ENCODE results near the gene PEG3.

Gene PEG3

GRCh38 chr19:56811480-56811879 is 29.0 kb downstream of the PEG3 start:
- no peak for FAIRE-seq
- DNase-seq (ENCODE audit: insufficient read length, low spot score) = no peak

GRCh38 chr19:56810260-56810659 is 30.3 kb downstream of the PEG3 start:
- no peak for DNase-seq (ENCODE audit: insufficient read length, low spot score)
- no peak for FAIRE-seq

DNA sequence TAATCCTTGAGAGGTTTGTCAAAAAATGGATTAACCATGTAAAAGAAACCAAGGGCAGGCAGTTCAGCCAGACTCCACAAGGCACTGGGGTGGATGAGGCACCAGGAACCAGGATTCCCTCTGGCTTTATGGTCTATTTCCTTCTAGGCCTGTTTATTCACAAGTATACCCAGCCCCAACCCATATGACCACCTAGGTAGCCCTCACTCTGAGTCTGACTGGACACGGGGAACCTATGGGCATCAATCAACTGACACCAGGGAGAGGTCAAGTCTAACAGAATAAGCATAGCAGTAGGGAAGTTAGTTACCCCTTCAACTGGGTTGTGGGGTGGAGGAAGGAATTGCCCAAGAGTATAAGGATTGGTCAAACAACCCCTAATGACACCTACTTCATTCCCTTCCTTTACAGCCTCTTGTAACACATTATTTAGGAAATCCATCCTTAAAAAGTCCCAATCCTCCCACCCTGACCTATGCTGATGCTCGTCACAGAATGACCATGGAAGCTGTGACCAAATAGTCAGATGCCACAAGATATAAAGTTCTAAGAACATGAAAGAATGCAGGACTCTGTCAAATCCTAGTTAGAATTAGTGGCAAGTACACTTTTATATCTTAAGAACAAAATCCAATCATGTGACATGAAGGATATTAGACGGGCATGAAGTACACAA is 31.7 kb downstream of the PEG3 start:
- FAIRE-seq = no peak
- DNase-seq (ENCODE audit: insufficient read length, low spot score) = no peak

DNA sequence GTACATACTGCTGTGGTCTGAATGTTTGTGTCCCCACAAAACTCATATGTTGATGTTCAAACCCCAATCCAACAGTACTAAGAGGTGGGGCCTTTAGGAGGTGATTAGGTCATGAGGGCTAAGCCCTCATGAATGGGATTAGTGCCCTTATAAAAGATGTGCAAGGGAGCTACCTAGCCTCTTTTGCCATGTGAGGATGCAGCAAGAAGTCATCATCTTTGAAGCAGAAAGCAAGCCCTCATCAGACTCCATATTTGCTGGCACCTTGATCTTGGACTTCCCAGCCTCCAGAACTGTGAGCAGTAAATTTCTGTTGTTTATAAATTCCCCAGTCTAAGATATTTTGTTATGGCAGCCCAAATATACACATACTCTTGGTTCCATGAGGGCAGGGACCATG is 33.9 kb downstream of the PEG3 start:
- FAIRE-seq (no peak), DNase-seq (ENCODE audit: insufficient read length, low spot score) (no peak)

All from GM19239 (cell line).